ENCODE results near the gene NR1H3. TPM values are rescaled to one million over a fixed set of nuclear protein-coding genes. Genes with fewer than 3 reads are reported as not detected.
A peak's percentile ranks its signal among the peaks of the same experiment; 100 is the strongest.

Gene NR1H3
- total RNA-seq, 1 experiment from 2014 or later = 26.3 TPM

DNA sequence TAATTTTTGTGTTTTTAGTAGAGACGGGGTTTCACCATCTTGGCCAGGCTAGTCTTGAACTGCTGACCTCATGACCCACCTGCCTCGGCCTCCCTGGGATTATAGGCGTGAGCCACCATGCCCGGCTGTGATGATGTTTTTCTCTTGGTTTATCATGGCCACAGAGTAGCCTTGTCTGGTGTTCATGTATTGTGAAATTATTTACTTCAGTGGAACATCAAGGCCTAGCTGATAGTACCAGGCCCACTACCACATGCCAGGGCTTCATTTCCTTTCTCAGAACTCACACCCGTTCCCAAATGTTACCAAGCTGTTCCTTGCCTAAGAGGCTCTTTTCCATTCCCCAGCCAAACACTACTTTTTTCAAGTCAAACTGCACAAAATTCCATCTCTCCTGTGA lies 49.2 kb upstream of the NR1H3 start:
- H2BK20ac ChIP-seq (ENCODE audit: low read depth, low read length, poor library complexity, severe bottlenecking) = no peak overlapping the region
- H3K79me2 ChIP-seq (ENCODE audit: insufficient read depth, low read length) = no peaks in the 10 kb centered on the region
- no peaks in the 10 kb centered on the region; the same call in 1 of the 2 replicates for H3K27me3 Mint-ChIP-seq (ENCODE audit: low read depth)
- H2BK5ac ChIP-seq (ENCODE audit: insufficient read length, low read length) = no peak overlapping the region
- H3K4me1 ChIP-seq (ENCODE audit: insufficient read depth, low read length) = no peaks in the 10 kb centered on the region; the same call in 1 of the 2 replicates
- no peak overlapping the region for H3K4ac ChIP-seq (ENCODE audit: low read depth, low read length)
- H2BK15ac ChIP-seq (ENCODE audit: low read depth, low read length) = no peak overlapping the region
- no peak overlapping the region for H3K9ac ChIP-seq (ENCODE audit: extremely low read depth, insufficient read length, low read length)
- no peaks in the 10 kb centered on the region for H3K23me2 ChIP-seq (ENCODE audit: insufficient read length, low read depth, low read length, poor library complexity, severe bottlenecking)
- H2BK12ac ChIP-seq (ENCODE audit: insufficient read length, low read depth, low read length) = no peak overlapping the region
- H3K4me1 Mint-ChIP-seq = peaks cover 8 to 9% of the 10 kb centered on the region in 2 experiments
- peak overlapping the region in 1 of 3 experiments; percentile 10; a peak in 1 of 7 replicates for H3K27ac Mint-ChIP-seq
- H4K8ac ChIP-seq (replicated peaks; ENCODE audit: insufficient read length, low read depth, low read length) = no peak overlapping the region
- TF ChIP-seq, protein P1, sequence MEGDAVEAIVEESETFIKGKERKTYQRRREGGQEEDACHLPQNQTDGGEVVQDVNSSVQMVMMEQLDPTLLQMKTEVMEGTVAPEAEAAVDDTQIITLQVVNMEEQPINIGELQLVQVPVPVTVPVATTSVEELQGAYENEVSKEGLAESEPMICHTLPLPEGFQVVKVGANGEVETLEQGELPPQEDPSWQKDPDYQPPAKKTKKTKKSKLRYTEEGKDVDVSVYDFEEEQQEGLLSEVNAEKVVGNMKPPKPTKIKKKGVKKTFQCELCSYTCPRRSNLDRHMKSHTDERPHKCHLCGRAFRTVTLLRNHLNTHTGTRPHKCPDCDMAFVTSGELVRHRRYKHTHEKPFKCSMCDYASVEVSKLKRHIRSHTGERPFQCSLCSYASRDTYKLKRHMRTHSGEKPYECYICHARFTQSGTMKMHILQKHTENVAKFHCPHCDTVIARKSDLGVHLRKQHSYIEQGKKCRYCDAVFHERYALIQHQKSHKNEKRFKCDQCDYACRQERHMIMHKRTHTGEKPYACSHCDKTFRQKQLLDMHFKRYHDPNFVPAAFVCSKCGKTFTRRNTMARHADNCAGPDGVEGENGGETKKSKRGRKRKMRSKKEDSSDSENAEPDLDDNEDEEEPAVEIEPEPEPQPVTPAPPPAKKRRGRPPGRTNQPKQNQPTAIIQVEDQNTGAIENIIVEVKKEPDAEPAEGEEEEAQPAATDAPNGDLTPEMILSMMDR (conservative IDR thresholded peaks at IDR 0.05) = no peak
- no peaks in the 10 kb centered on the region for H4K20me1 ChIP-seq (ENCODE audit: control insufficient read depth, insufficient read depth, insufficient read length)
- no peak overlapping the region for H2BK120ac ChIP-seq (ENCODE audit: low read depth, low read length, poor library complexity, severe bottlenecking)
- WGBS (ENCODE audit: extremely low coverage, insufficient read length, low lambda C conversion rate) = no CpG with 5 or more reads among the region's 5 CpGs
- DNase-seq = no peak
- no peak overlapping the region for H3K23ac ChIP-seq (ENCODE audit: insufficient read length, low read depth, low read length)
- H3K9me3 ChIP-seq (ENCODE audit: control insufficient read depth, low read depth, low read length) = no peaks in the 10 kb centered on the region
- H3K18ac ChIP-seq (ENCODE audit: insufficient read length, low read depth, low read length) = no peak overlapping the region
- no peak overlapping the region for H4K91ac ChIP-seq (ENCODE audit: insufficient read length, low read depth, low read length)
- no peak overlapping the region for H3K56ac ChIP-seq (ENCODE audit: insufficient read length, low read depth, low read length)
- no peak overlapping the region for H2AFZ ChIP-seq (ENCODE audit: low read length)
- H4K5ac ChIP-seq (ENCODE audit: insufficient read length, low read depth, low read length) = no peak overlapping the region
- H3K79me1 ChIP-seq (ENCODE audit: insufficient read depth, low read depth, low read length, poor library complexity, severe bottlenecking) = no peaks in the 10 kb centered on the region
- no peak overlapping the region for H2AK5ac ChIP-seq (ENCODE audit: insufficient read length, low read length)
- H3K27ac ChIP-seq (ENCODE audit: insufficient read length, low read depth, low read length) = no peak overlapping the region
- H3K14ac ChIP-seq (ENCODE audit: insufficient read depth, low read length) = no peak overlapping the region
- no peak overlapping the region for H3T11ph ChIP-seq (ENCODE audit: low read length)
- H3K9me3 Mint-ChIP-seq = no peaks in the 10 kb centered on the region
- H3K4me2 ChIP-seq (ENCODE audit: insufficient read depth, insufficient read length, low read length) = no peak overlapping the region
- no peaks in the 10 kb centered on the region for H3K36me3 Mint-ChIP-seq (ENCODE audit: insufficient read depth in 1 of 3, low read depth in 3 of 3)
- no peak overlapping the region for H3K4me3 Mint-ChIP-seq
- H3K27me3 ChIP-seq (ENCODE audit: insufficient read depth, low read length) = no peaks in the 10 kb centered on the region

Data from H9 (cell line).